Measurements from ENCODE around the gene MRPS33. TPM values are rescaled to one million over a fixed set of nuclear protein-coding genes. Genes with fewer than 3 reads are reported as not detected.

Gene MRPS33
- total and polyA plus RNA-seq, 4 donors: 21.0 to 72.5 (median 30.1) TPM

DNA sequence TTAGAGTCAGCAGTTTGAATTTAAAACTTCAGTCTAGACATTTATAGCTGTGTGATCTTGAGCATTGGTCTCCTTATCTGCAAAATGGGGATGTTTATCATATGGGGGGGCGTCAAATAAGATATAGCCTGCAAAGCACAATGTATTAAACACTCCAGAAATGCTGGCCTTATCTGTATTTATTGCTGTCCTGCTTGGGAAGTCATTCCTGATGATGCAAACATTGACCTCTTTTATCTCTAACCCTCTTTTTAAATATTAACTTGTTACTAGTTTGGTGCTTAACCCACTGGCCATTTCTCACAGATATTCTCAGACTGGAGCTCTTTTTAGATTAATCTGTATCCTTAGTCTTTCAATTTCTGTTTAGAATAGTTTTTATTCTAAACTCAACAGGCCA is 13.2 kb downstream of the MRPS33 start:
- Histone ChIP-seq H3K4me1 (ENCODE audit: control insufficient read depth in 1 of 2, insufficient read depth in 2 of 2, low read length in 2 of 2) (no peaks in the 10 kb centered on the region), H3K36me3 (ENCODE audit: control insufficient read depth in 1 of 2, insufficient read depth in 2 of 2, low read length in 1 of 2) (peaks cover 0 to 9% of the 10 kb centered on the region in 2 donors), H3K27me3 (ENCODE audit: control insufficient read depth in 1 of 2, insufficient read depth in 2 of 2, low read length in 1 of 2) (no peaks in the 10 kb centered on the region), H3K27ac (ENCODE audit: low read depth in 1 of 2, low read length in 2 of 2) (no peak overlapping the region), H3K4me3 (ENCODE audit: low read length in 2 of 2) (no peak overlapping the region), H3K9me3 (ENCODE audit: control insufficient read depth, low read length) (no peaks in the 10 kb centered on the region)
- ATAC-seq (ENCODE audit: low FRiP score) (no peak), DNase-seq (no peak)
- 38 to 50% methylated on average over 1 of the region's 1 CpG for WGBS, 2 donors
- intact Hi-C loops (cut with DNase I): no loop called here

DNA sequence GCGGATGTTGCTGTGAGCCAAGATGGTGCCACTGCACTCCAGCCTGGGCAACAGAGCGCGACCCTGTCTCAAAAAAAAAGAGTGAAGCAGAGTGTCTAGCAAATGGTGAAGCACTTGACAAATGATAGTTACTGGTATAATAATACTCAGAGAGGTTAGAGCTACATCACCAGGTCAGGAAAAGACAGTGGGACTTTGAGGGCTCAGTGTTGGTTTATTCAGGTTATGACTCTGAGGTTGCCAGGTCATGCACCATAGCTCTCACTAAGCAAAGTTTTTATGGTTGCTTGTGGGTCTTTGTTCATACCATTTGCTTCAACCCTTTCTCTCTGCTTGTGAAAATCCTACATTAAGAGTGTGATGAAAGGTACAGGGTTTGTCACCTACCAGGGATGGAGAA is 13.6 kb downstream of the MRPS33 start:
- Histone ChIP-seq H3K27ac (ENCODE audit: low read depth in 1 of 2, low read length in 2 of 2) (no peak overlapping the region), H3K4me1 (ENCODE audit: control insufficient read depth in 1 of 2, insufficient read depth in 2 of 2, low read length in 2 of 2) (no peaks in the 10 kb centered on the region), H3K9me3 (ENCODE audit: control insufficient read depth, low read length) (no peaks in the 10 kb centered on the region), H3K4me3 (ENCODE audit: low read length in 2 of 2) (no peak overlapping the region), H3K27me3 (ENCODE audit: control insufficient read depth in 1 of 2, insufficient read depth in 2 of 2, low read length in 1 of 2) (no peaks in the 10 kb centered on the region), H3K36me3 (ENCODE audit: control insufficient read depth in 1 of 2, insufficient read depth in 2 of 2, low read length in 1 of 2) (peaks cover 0 to 6% of the 10 kb centered on the region in 2 donors)
- no peak for ATAC-seq (ENCODE audit: low FRiP score)
- no peak for DNase-seq
- 95 to 96% methylated on average over 3 of the region's 3 CpGs for WGBS, 2 donors
- intact Hi-C loops (cut with DNase I): no loop called here

DNA sequence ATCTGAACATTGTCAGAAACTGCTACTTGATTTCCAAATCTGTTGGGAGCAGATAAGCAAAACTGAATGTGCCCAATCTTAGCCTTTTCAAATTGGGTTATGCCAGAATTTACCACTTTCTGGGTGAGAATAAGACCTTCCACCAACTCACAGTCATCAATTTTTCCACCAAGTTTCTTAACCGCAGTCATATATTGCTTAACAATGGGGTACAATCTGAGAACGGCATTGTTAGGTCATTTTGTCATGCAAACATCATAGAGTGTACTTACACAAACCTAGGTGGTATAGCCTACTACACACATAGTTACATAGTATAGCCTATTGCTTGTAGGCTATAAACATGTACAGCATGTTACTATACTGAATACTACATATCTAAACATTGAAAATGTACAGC is 16.0 kb downstream of the MRPS33 start:
- H3K27me3 ChIP-seq (ENCODE audit: control insufficient read depth in 1 of 2, insufficient read depth in 2 of 2, low read length in 1 of 2): no peaks in the 10 kb centered on the region
- intact Hi-C loops (cut with DNase I): no loop called here
- WGBS, 2 donors: 85 to 90% methylated on average over 2 of the region's 2 CpGs
- H3K27ac ChIP-seq (ENCODE audit: low read depth in 1 of 2, low read length in 2 of 2): no peak overlapping the region
- H3K4me1 ChIP-seq (ENCODE audit: control insufficient read depth in 1 of 2, insufficient read depth in 2 of 2, low read length in 2 of 2): no peaks in the 10 kb centered on the region
- H3K4me3 ChIP-seq (ENCODE audit: low read length in 2 of 2): no peak overlapping the region
- no peak for ATAC-seq (ENCODE audit: low FRiP score)
- no peak for DNase-seq
- no peaks in the 10 kb centered on the region for H3K36me3 ChIP-seq (ENCODE audit: control insufficient read depth in 1 of 2, insufficient read depth in 2 of 2, low read length in 1 of 2)
- no peaks in the 10 kb centered on the region for H3K9me3 ChIP-seq (ENCODE audit: control insufficient read depth, low read length)

DNA sequence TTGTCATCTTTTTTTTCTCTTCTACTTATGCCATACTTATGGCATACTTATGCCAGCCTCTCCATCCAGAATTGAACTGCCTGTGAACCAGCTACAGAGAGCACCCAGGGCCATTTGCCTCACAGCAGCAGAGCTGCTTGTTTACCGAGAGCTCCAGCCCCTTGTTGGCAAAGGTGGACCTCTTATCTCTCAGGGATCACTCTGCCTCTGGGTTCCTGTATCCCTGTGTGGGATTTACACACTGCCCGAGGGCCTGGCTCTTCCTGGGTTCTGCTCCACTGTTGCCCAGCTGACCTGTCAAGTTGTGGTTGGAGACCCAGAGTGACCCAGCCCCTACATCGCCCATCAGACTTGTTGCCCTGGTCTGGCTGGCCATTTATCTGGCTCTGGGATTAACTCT is 22.3 kb downstream of the MRPS33 start:
- no peaks in the 10 kb centered on the region for H3K9me3 ChIP-seq (ENCODE audit: control insufficient read depth, low read length)
- no peaks in the 10 kb centered on the region for H3K27me3 ChIP-seq (ENCODE audit: control insufficient read depth in 1 of 2, insufficient read depth in 2 of 2, low read length in 1 of 2)
- WGBS, 2 donors: 58 to 66% methylated on average over 3 of the region's 3 CpGs
- no peaks in the 10 kb centered on the region for H3K4me1 ChIP-seq (ENCODE audit: control insufficient read depth in 1 of 2, insufficient read depth in 2 of 2, low read length in 2 of 2)
- intact Hi-C loops (cut with DNase I): no loop called here
- ATAC-seq (ENCODE audit: low FRiP score) (no peak), DNase-seq (no peak)
- H3K36me3 ChIP-seq (ENCODE audit: control insufficient read depth in 1 of 2, insufficient read depth in 2 of 2, low read length in 1 of 2): no peaks in the 10 kb centered on the region
- no peak overlapping the region for H3K27ac ChIP-seq (ENCODE audit: low read depth in 1 of 2, low read length in 2 of 2)
- H3K4me3 ChIP-seq (ENCODE audit: low read length in 2 of 2): no peak overlapping the region

DNA sequence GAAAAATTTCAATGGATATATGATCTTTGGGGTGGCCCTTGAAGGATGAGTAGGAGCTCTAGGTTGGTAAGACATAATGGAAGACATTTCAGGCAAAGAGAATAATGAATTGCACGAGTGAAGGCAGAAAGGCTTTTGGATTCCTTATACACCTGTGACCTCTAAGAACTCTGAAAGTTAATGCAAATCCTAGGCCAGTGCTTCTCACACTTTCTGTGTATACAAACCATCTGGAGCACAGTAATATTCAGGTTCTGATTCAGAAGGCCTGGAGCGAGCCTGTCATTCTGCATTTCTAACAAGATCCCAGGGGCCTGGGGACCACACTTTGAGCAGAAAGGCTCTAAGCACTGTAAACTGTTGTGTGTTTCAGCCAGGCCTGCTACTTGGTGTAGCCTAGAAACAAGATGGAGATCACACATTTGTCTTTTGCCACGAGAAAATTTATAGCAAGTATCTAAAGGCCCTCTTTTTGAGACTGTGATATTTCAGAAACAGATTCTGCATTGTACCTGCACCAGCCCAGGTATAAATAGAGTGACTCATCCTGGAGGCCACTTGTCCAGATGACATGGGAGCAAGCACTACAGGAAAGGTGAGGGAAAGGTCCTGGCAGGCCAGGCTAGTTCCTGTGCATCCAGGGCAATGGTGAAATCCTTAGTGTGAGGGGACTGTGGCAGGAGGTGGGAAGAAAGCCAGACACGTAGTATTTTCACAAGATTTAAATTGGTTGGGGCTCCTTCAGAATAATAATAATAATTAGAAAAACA is 24.4 kb downstream of the MRPS33 start:
- no peaks in the 10 kb centered on the region for H3K36me3 ChIP-seq (ENCODE audit: control insufficient read depth in 1 of 2, insufficient read depth in 2 of 2, low read length in 1 of 2)
- H3K9me3 ChIP-seq (ENCODE audit: control insufficient read depth, low read length): no peaks in the 10 kb centered on the region
- WGBS, 2 donors: 71% methylated on average over 4 of the region's 4 CpGs
- H3K4me1 ChIP-seq (ENCODE audit: control insufficient read depth in 1 of 2, insufficient read depth in 2 of 2, low read length in 2 of 2): no peaks in the 10 kb centered on the region
- intact Hi-C loops (cut with DNase I): no loop called here
- no peak for ATAC-seq (ENCODE audit: low FRiP score)
- no peak overlapping the region for H3K4me3 ChIP-seq (ENCODE audit: low read length in 2 of 2)
- H3K27ac ChIP-seq (ENCODE audit: low read depth in 1 of 2, low read length in 2 of 2): no peak overlapping the region
- no peaks in the 10 kb centered on the region for H3K27me3 ChIP-seq (ENCODE audit: control insufficient read depth in 1 of 2, insufficient read depth in 2 of 2, low read length in 1 of 2)
- DNase-seq: no peak

DNA sequence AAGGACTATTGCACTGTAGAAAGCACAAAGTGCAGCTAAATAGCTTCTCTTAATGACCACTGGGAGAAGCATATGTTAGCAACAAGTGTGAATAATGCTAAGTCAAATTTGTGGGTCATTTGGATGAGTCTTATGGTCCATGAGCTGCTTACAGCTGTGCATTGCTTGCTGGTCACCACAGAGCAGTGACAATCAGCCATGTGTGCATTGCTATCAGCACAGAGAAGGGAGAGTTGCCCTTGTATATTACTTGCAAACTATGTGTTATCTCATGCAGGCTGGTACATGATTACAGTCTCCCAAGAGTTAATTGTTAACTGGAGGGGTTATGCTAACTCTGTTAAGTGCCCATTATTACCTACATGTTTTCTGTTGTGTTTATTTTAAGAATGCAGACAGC is 25.7 kb downstream of the MRPS33 start:
- DNase-seq (no peak), ATAC-seq (ENCODE audit: low FRiP score) (no peak)
- no peak overlapping the region for H3K27ac ChIP-seq (ENCODE audit: low read depth in 1 of 2, low read length in 2 of 2)
- H3K36me3 ChIP-seq (ENCODE audit: control insufficient read depth in 1 of 2, insufficient read depth in 2 of 2, low read length in 1 of 2): no peaks in the 10 kb centered on the region
- H3K27me3 ChIP-seq (ENCODE audit: control insufficient read depth in 1 of 2, insufficient read depth in 2 of 2, low read length in 1 of 2): no peaks in the 10 kb centered on the region
- no peaks in the 10 kb centered on the region for H3K4me1 ChIP-seq (ENCODE audit: control insufficient read depth in 1 of 2, insufficient read depth in 2 of 2, low read length in 2 of 2)
- intact Hi-C loops (cut with DNase I): no loop called here
- peaks cover 3% of the 10 kb centered on the region for H3K9me3 ChIP-seq (ENCODE audit: control insufficient read depth, low read length)
- no peak overlapping the region for H3K4me3 ChIP-seq (ENCODE audit: low read length in 2 of 2)

DNA sequence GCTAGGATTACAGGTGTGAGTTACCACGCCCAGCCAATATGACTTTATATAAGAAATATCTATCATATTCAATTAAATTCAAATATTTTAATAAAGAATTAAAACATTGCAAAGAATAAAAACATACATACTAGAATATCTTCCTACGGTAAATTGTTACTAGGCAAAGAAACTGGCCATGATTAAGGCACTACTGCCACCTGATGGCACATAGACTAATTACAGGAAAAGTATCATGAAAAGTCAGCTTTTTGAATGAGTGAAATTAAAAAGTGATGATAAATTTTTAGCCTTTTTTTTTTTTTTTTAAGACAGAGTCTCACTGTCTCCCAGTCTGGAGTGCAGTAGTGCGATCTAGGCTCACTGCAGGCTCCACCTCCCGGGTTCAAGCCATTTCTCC is 30.9 kb downstream of the MRPS33 start:
- H3K4me3 ChIP-seq (ENCODE audit: low read length in 2 of 2): no peak overlapping the region
- no peak overlapping the region for H3K27ac ChIP-seq (ENCODE audit: low read depth in 1 of 2, low read length in 2 of 2)
- peaks cover 4% of the 10 kb centered on the region for H3K9me3 ChIP-seq (ENCODE audit: control insufficient read depth, low read length)
- ATAC-seq (ENCODE audit: low FRiP score): no peak
- no peak for DNase-seq
- no peaks in the 10 kb centered on the region for H3K36me3 ChIP-seq (ENCODE audit: control insufficient read depth in 1 of 2, insufficient read depth in 2 of 2, low read length in 1 of 2)
- intact Hi-C loops (cut with DNase I): no loop called here
- H3K27me3 ChIP-seq (ENCODE audit: control insufficient read depth in 1 of 2, insufficient read depth in 2 of 2, low read length in 1 of 2): no peaks in the 10 kb centered on the region
- no peaks in the 10 kb centered on the region for H3K4me1 ChIP-seq (ENCODE audit: control insufficient read depth in 1 of 2, insufficient read depth in 2 of 2, low read length in 2 of 2)
- WGBS, 2 donors: 47 to 49% methylated on average over 4 of the region's 4 CpGs

DNA sequence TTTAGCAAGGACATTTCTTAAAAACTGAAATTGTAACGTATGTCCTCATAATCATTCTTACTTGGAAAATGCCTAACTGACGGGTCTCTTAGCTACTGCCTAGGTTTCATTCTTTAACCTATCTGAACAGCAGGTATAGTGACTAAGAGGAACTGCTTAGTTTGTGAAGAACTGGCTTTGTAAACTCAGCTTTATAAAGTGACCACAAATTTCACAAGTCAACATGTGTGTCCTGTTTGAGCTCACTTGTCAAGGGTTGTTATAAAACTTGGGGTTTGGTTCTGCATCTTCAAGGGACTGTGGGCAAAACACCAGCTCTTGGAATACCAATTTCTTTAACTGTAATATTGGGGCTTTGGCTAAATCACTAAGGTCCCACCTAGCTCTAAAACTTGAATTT is 32.2 kb downstream of the MRPS33 start:
- peaks cover 4% of the 10 kb centered on the region for H3K9me3 ChIP-seq (ENCODE audit: control insufficient read depth, low read length)
- intact Hi-C loops (cut with DNase I): no loop called here
- DNase-seq (no peak), ATAC-seq (ENCODE audit: low FRiP score) (no peak)
- H3K27ac ChIP-seq (ENCODE audit: low read depth in 1 of 2, low read length in 2 of 2): no peak overlapping the region
- WGBS, 2 donors: 45% methylated on average over 2 of the region's 2 CpGs
- H3K27me3 ChIP-seq (ENCODE audit: control insufficient read depth in 1 of 2, insufficient read depth in 2 of 2, low read length in 1 of 2): no peaks in the 10 kb centered on the region
- no peaks in the 10 kb centered on the region for H3K36me3 ChIP-seq (ENCODE audit: control insufficient read depth in 1 of 2, insufficient read depth in 2 of 2, low read length in 1 of 2)
- no peaks in the 10 kb centered on the region for H3K4me1 ChIP-seq (ENCODE audit: control insufficient read depth in 1 of 2, insufficient read depth in 2 of 2, low read length in 2 of 2)
- H3K4me3 ChIP-seq (ENCODE audit: low read length in 2 of 2): no peak overlapping the region

DNA sequence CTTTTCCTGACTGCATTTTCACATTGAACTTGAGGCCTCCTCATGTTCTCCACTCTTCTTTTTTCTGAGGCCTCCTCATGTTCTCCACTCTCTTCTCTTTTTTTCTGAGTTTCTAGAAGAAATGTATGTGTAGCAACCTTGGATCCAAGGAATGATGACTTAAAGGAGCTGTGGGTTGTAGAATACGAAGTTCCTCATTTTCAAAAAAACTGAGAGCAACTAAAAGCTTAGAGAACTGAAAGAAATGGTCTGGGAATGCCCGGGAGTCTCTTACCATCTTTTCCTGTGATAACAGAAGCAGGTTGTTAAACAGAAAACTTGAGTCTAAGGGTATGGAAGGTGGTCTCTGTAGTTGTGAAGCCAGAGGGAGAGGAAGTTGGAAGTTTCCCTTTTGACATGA is 32.8 kb downstream of the MRPS33 start:
- no peak for ATAC-seq (ENCODE audit: low FRiP score)
- WGBS, 2 donors: 54 to 63% methylated on average over 2 of the region's 2 CpGs
- H3K4me3 ChIP-seq (ENCODE audit: low read length in 2 of 2): no peak overlapping the region
- no peak for DNase-seq
- intact Hi-C loops (cut with DNase I): no loop called here
- no peak overlapping the region for H3K27ac ChIP-seq (ENCODE audit: low read depth in 1 of 2, low read length in 2 of 2)
- no peaks in the 10 kb centered on the region for H3K4me1 ChIP-seq (ENCODE audit: control insufficient read depth in 1 of 2, insufficient read depth in 2 of 2, low read length in 2 of 2)
- H3K9me3 ChIP-seq (ENCODE audit: control insufficient read depth, low read length): peaks cover 4% of the 10 kb centered on the region
- no peaks in the 10 kb centered on the region for H3K27me3 ChIP-seq (ENCODE audit: control insufficient read depth in 1 of 2, insufficient read depth in 2 of 2, low read length in 1 of 2)
- no peaks in the 10 kb centered on the region for H3K36me3 ChIP-seq (ENCODE audit: control insufficient read depth in 1 of 2, insufficient read depth in 2 of 2, low read length in 1 of 2)
